ENCODE data around the gene CFL2. TPM values are rescaled to one million over a fixed set of nuclear protein-coding genes. Genes with fewer than 3 reads are reported as not detected.

Gene CFL2
- total and polyA plus RNA-seq, 2 of the 13 experiments (the other 11 are each of a cell fraction or from before 2014, with no cell fraction given) = 114 to 158 TPM

DNA sequence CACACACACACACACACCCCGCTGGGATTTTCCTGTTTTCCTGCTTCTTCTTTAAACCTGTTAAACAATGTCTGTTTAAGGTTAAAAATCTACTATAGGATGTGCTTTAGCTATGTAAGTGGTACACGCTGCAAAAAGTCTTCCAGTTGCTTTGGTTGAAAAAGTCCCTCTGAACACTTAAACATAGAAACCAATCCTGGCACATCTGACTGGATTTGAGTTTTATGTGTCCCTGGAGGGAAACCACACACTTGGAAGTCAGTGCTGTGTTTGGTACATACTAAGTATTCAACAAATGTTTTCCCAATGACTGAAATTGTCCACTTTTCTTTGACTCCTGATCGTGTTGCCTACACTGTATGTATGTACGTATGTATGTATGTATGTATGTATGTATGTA lies 22.0 kb downstream of the CFL2 start:
- CTCF ChIA-PET (ENCODE audit: low intra/inter-chr PET ratio, low total read pairs) = interaction anchor here (1.2 kb wide), 1 partner anchor 31 kb away, joined by 5 read pairs; no protein-coding TSS in a partner anchor
- TF ChIP-seq RFX3 (CRISPR knock-in tag; IDR thresholded peaks at IDR 0.05) (no peak), TEAD3 (CRISPR knock-in tag; optimal IDR thresholded peaks at IDR 0.05; ENCODE audit: borderline replicate concordance) (peak; percentile 11), ZNF431 (CRISPR knock-in tag; IDR thresholded peaks at IDR 0.05; ENCODE audit: borderline replicate concordance, low read depth) (no peak), ZNF709 (CRISPR knock-in tag; IDR thresholded peaks at IDR 0.05) (0 out of 2 replicates have a peak, but pooled peaks have one; percentile 8), HNF4G (IDR thresholded peaks at IDR 0.05; ENCODE audit: borderline replicate concordance, low read depth, low read length) (no peak), HNF4G (CRISPR knock-in tag; IDR thresholded peaks at IDR 0.05; ENCODE audit: borderline replicate concordance, low read depth) (0 out of 2 replicates have a peak, but pooled peaks have one; percentile 1), SOX5 (CRISPR knock-in tag; IDR thresholded peaks at IDR 0.05; ENCODE audit: borderline replicate concordance) (no peak), SUZ12 (IDR thresholded peaks at IDR 0.05; ENCODE audit: low read depth, low read length) (no peak), GATAD2A (CRISPR knock-in tag; IDR thresholded peaks at IDR 0.05) (no peak), CHD4 (IDR thresholded peaks at IDR 0.05; ENCODE audit: borderline replicate concordance, low read length) (no peak), AKAP8 (CRISPR knock-in tag; IDR thresholded peaks at IDR 0.05) (peak; percentile 20; the same call in 1 of the 2 replicates), KDM3A (CRISPR knock-in tag; IDR thresholded peaks at IDR 0.05; ENCODE audit: low read depth) (no peak), KLF6 (CRISPR knock-in tag; IDR thresholded peaks at IDR 0.05) (0 out of 2 replicates have a peak, but pooled peaks have one; percentile 3), PAX8 (CRISPR knock-in tag; IDR thresholded peaks at IDR 0.05; ENCODE audit: borderline replicate concordance) (0 out of 2 replicates have a peak, but pooled peaks have one; percentile 88), SNAI1 (CRISPR knock-in tag; IDR thresholded peaks at IDR 0.05; ENCODE audit: borderline replicate concordance) (peak; percentile 6; the same call in 1 of the 2 replicates)
- TF ChIP-seq, protein P1, sequence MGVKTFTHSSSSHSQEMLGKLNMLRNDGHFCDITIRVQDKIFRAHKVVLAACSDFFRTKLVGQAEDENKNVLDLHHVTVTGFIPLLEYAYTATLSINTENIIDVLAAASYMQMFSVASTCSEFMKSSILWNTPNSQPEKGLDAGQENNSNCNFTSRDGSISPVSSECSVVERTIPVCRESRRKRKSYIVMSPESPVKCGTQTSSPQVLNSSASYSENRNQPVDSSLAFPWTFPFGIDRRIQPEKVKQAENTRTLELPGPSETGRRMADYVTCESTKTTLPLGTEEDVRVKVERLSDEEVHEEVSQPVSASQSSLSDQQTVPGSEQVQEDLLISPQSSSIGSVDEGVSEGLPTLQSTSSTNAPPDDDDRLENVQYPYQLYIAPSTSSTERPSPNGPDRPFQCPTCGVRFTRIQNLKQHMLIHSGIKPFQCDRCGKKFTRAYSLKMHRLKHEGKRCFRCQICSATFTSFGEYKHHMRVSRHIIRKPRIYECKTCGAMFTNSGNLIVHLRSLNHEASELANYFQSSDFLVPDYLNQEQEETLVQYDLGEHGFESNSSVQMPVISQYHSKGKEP (CRISPR knock-in tag; IDR thresholded peaks at IDR 0.05) = no peak
- TF ChIP-seq, protein P2, sequence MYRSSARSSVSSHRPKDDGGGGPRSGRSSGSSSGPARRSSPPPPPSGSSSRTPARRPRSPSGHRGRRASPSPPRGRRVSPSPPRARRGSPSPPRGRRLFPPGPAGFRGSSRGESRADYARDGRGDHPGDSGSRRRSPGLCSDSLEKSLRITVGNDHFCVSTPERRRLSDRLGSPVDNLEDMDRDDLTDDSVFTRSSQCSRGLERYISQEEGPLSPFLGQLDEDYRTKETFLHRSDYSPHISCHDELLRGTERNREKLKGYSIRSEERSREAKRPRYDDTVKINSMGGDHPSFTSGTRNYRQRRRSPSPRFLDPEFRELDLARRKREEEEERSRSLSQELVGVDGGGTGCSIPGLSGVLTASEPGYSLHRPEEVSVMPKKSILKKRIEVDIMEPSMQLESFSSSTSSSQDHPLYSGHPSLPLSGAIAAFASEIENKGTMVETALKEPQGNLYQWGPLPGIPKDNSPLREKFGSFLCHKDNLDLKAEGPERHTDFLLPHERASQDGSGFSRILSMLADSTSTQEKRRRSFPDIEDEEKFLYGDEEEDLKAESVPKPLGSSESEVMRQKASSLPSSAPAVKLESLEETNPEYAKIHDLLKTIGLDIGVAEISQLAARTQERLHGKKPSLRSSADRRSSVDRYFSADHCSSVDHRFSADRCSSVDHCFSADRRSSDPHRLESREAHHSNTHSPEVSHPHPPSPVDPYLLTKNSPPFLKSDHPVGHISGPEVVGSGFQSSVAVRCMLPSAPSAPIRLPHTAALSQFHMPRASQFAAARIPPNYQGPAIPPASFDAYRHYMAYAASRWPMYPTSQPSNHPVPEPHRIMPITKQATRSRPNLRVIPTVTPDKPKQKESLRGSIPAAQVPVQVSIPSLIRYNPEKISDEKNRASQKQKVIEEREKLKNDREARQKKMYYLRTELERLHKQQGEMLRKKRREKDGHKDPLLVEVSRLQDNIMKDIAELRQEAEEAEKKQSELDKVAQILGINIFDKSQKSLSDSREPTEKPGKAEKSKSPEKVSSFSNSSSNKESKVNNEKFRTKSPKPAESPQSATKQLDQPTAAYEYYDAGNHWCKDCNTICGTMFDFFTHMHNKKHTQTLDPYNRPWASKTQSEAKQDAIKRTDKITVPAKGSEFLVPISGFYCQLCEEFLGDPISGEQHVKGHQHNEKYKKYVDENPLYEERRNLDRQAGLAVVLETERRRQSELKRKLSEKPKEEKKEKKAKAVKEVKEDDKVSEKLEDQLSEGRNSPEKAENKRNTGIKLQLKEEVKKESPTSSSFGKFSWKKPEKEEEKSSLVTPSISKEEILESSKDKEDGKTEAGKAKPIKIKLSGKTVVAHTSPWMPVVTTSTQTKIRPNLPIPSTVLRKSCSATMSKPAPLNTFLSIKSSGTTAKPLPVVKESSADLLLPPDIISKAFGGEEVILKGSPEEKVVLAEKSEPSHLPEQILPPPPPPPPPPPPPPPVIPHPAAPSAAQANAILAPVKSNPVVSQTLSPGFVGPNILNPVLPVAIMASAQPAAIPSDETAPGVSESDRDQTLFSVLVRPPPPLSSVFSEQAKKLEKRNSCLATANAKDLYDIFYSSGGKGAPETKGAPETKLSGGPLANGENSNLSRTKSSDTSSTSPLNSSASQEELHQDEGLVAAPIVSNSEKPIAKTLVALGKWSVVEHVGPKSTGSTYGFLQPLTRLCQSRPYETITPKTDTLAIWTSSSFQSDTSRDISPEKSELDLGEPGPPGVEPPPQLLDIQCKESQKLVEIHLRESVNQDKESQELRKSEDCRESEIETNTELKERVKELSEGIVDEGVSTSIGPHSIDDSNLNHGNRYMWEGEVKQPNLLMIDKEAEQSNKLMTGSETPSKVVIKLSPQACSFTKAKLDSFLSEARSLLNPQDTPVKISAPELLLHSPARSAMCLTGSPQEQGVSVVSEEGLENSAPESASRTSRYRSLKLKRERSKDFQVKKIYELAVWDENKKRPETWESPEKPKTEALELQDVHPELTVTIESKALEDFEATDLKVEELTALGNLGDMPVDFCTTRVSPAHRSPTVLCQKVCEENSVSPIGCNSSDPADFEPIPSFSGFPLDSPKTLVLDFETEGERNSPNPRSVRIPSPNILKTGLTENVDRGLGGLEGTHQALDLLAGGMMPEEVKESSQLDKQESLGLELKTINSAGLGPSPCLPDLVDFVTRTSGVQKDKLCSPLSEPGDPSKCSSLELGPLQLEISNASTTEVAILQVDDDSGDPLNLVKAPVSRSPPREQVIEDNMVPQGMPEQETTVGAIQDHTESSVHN (CRISPR knock-in tag; IDR thresholded peaks at IDR 0.05) = no peak

More for the DNA sequence above, 22.0 kb downstream of the CFL2 start:
- H4K20me1 ChIP-seq (ENCODE audit: insufficient read depth, low read length) = no peaks in the 10 kb centered on the region
- H3K36me3 ChIP-seq (replicated peaks in 1 of 2; ENCODE audit: control insufficient read depth in 1 of 2, insufficient read depth in 2 of 2, low read length in 2 of 2) = no peaks in the 10 kb centered on the region
- no peaks in the 10 kb centered on the region for H3K9me3 ChIP-seq (ENCODE audit: low read length)
- ATAC-seq = no peak
- in situ Hi-C loops (cut with HindIII; ENCODE audit: extremely low pct_ligation_motif_present, low pct_unique_long_range_greater_than_20kb) (no loop called here), intact Hi-C loops (cut with micrococcal nuclease; ENCODE audit: unreplicated experiment) (no loop called here)
- no peaks in the 10 kb centered on the region for H3K79me2 ChIP-seq (ENCODE audit: insufficient read depth, low read length)
- H3K27ac ChIP-seq (ENCODE audit: extremely low read length, insufficient read depth, low read length) = no peak overlapping the region
- no peak overlapping the region; a peak in 1 of 6 replicates for H3K4me3 ChIP-seq (replicated peaks in 1 of 3; ENCODE audit: insufficient read depth in 1 of 3, low read depth in 2 of 3, low read length in 3 of 3)
- H2AFZ ChIP-seq (ENCODE audit: low read length) = peak overlapping the region; percentile 28
- BruUV-seq (replicated peaks) = no TSS peak
- H3K27me3 ChIP-seq (ENCODE audit: control insufficient read depth in 1 of 2, insufficient read depth in 2 of 2, low read length in 2 of 2) = no peaks in the 10 kb centered on the region
- peaks cover 73% of the 10 kb centered on the region for H3K4me1 ChIP-seq (ENCODE audit: insufficient read depth, low read length)
- POLR2A ChIA-PET = interaction anchor here (0.8 to 6.1 kb wide), 9 partner anchors 12 to 354 kb away, joined by 3 to 61 read pairs (median 7); partner anchors contain the start of genes BAZ1A, CFL2 and FAM177A1
- no peak for FAIRE-seq
- DNase-seq (ENCODE audit: low spot score) = no peak
- H3K9ac ChIP-seq (ENCODE audit: insufficient read depth, low read depth, low read length) = no peak overlapping the region
- WGBS (ENCODE audit: low lambda C conversion rate) = 35% methylated on average over 4 of the region's 4 CpGs
- peak overlapping the region; percentile 89 for H3K4me2 ChIP-seq (ENCODE audit: low read depth, low read length)

Measured in HepG2 (cell line).